ENCODE data around the gene MIPEP. TPM values are rescaled to one million over a fixed set of nuclear protein-coding genes. Genes with fewer than 3 reads are reported as not detected.

MIPEP gene
- total and polyA plus RNA-seq, 9 of the 15 experiments (the other 6 are each of a cell fraction or from before 2014, with no cell fraction given), result 1.7 to 19.3 (median 13.1) TPM

DNA sequence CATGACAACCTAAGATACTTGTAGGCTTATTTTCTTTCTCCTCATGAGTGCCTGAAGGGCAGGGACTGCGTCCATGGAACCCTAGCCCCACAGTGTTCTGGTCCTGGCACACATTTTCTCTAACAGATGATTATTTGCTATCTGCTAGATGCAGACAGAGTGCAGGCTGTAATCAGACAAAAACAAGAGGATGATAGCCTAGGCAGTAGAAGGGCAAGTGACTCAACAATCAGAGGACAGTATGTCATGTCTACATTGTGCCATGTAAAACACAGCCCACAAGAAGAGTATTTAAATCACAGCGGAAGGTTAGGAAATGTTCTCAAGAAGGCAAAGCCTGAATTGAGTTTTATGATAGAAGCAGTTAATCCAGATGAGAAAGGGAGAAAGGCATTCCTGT is 29.3 kb downstream of the MIPEP start (continued):
- TF ChIP-seq E4F1 (CRISPR knock-in tag; IDR thresholded peaks at IDR 0.05; ENCODE audit: borderline replicate concordance) (no peak), MAFG (tag; conservative IDR thresholded peaks at IDR 0.05) (0 out of 2 replicates have a peak, but pooled peaks have one; percentile 20), TAL1 (IDR thresholded peaks at IDR 0.05) (peak; percentile 86), SMARCB1 (IDR thresholded peaks at IDR 0.05; ENCODE audit: insufficient read length, low read depth) (no peak), ZNF282 (CRISPR knock-in tag; IDR thresholded peaks at IDR 0.05) (no peak), ZNF445 (CRISPR knock-in tag; IDR thresholded peaks at IDR 0.05; ENCODE audit: low read depth) (no peak), SMARCA4 (IDR thresholded peaks at IDR 0.05) (peak; percentile 57), ZNF212 (CRISPR knock-in tag; IDR thresholded peaks at IDR 0.05) (no peak), ZNF121 (CRISPR knock-in tag; conservative IDR thresholded peaks at IDR 0.05) (no peak), RBM17 (IDR thresholded peaks at IDR 0.05; ENCODE audit: borderline replicate concordance, low read depth, low read length) (no peak), LEF1 (IDR thresholded peaks at IDR 0.05) (no peak), FOXJ2 (tag; IDR thresholded peaks at IDR 0.05) (no peak), MED1 (CRISPR knock-in tag; IDR thresholded peaks at IDR 0.05; ENCODE audit: borderline replicate concordance) (no peak), POLR2AphosphoS5 (IDR thresholded peaks at IDR 0.05; ENCODE audit: control insufficient read depth, insufficient read depth, low read depth, low read length) (peak; percentile 29; the same call in 1 of the 2 replicates), FUS (optimal IDR thresholded peaks at IDR 0.05; ENCODE audit: low read depth, low read length) (no peak), ZNF696 (CRISPR knock-in tag; conservative IDR thresholded peaks at IDR 0.05) (no peak), JUND (IDR thresholded peaks at IDR 0.05; ENCODE audit: borderline replicate concordance, low read depth, low read length) (peak; percentile 11; the same call in 1 of the 2 replicates), JUND (tag; IDR thresholded peaks at IDR 0.05; ENCODE audit: borderline replicate concordance, low read depth, low read length) (no peak), KDM1A (IDR thresholded peaks at IDR 0.05) (peak; percentile 73 to 75), TCF7L2 (IDR thresholded peaks at IDR 0.05; ENCODE audit: low read depth, low read length) (no peak)
- TF ChIP-seq, protein P1, sequence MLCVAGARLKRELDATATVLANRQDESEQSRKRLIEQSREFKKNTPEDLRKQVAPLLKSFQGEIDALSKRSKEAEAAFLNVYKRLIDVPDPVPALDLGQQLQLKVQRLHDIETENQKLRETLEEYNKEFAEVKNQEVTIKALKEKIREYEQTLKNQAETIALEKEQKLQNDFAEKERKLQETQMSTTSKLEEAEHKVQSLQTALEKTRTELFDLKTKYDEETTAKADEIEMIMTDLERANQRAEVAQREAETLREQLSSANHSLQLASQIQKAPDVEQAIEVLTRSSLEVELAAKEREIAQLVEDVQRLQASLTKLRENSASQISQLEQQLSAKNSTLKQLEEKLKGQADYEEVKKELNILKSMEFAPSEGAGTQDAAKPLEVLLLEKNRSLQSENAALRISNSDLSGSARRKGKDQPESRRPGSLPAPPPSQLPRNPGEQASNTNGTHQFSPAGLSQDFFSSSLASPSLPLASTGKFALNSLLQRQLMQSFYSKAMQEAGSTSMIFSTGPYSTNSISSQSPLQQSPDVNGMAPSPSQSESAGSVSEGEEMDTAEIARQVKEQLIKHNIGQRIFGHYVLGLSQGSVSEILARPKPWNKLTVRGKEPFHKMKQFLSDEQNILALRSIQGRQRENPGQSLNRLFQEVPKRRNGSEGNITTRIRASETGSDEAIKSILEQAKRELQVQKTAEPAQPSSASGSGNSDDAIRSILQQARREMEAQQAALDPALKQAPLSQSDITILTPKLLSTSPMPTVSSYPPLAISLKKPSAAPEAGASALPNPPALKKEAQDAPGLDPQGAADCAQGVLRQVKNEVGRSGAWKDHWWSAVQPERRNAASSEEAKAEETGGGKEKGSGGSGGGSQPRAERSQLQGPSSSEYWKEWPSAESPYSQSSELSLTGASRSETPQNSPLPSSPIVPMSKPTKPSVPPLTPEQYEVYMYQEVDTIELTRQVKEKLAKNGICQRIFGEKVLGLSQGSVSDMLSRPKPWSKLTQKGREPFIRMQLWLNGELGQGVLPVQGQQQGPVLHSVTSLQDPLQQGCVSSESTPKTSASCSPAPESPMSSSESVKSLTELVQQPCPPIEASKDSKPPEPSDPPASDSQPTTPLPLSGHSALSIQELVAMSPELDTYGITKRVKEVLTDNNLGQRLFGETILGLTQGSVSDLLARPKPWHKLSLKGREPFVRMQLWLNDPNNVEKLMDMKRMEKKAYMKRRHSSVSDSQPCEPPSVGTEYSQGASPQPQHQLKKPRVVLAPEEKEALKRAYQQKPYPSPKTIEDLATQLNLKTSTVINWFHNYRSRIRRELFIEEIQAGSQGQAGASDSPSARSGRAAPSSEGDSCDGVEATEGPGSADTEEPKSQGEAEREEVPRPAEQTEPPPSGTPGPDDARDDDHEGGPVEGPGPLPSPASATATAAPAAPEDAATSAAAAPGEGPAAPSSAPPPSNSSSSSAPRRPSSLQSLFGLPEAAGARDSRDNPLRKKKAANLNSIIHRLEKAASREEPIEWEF (CRISPR knock-in tag; IDR thresholded peaks at IDR 0.05), result no peak

Data from K562 (cell line).